HG03103 (cell line): ENCODE data around the gene RHOH.

Source experiments
- ATAC-seq: cut with Tn5 transposase; IDR thresholded peaks from one replicate; pipeline ENCODE4 v1.9.1; 2021; ENCODE audit warnings: low read depth; ENCODE audit not compliant: unreplicated experiment

Gene RHOH

GRCh38 chr4:40187386-40187906 lies 9.4 kb upstream of the RHOH start:
- ATAC-seq = no peak

GRCh38 chr4:40190019-40190418 lies 6.8 kb upstream of the RHOH start:
- no peak for ATAC-seq

- no peak for ATAC-seq
These were observed 6.4 kb upstream of the RHOH start for GRCh38 chr4:40190465-40190864.

- ATAC-seq = no peak
These were observed 5.7 kb upstream of the RHOH start for GRCh38 chr4:40190880-40191815.

- peak; percentile 32 for ATAC-seq
These were observed 4.5 kb upstream of the RHOH start for GRCh38 chr4:40192114-40193015.

GRCh38 chr4:40193016-40193571 lies 3.7 kb upstream of the RHOH start:
- peak; percentile 31 for ATAC-seq

- ATAC-seq = no peak
These were observed 3.3 kb upstream of the RHOH start for GRCh38 chr4:40193578-40193977.

- ATAC-seq = no peak
These were observed 2.1 kb upstream of the RHOH start for GRCh38 chr4:40194602-40195161.

- no peak for ATAC-seq
These were observed 1.4 kb upstream of the RHOH start for GRCh38 chr4:40195182-40196177.

- no peak for ATAC-seq
These were observed 559 bp upstream of the RHOH start for GRCh38 chr4:40196272-40196671.

- ATAC-seq = no peak
These were observed 1.3 kb downstream of the RHOH start for GRCh38 chr4:40197879-40198689.

GRCh38 chr4:40199179-40199670 lies 2.4 kb downstream of the RHOH start:
- ATAC-seq = no peak

- peak; percentile 47 for ATAC-seq
These were observed 3.4 kb downstream of the RHOH start for GRCh38 chr4:40199999-40200874.

- ATAC-seq = no peak
These were observed 4.3 kb downstream of the RHOH start for GRCh38 chr4:40200875-40201801.

GRCh38 chr4:40201898-40202297 lies 5.1 kb downstream of the RHOH start:
- ATAC-seq = no peak

- ATAC-seq = no peak
These were observed 5.6 kb downstream of the RHOH start for GRCh38 chr4:40202474-40202873.
